ENCODE results near the gene DEXI. TPM values are rescaled to one million over a fixed set of nuclear protein-coding genes. Genes with fewer than 3 reads are reported as not detected.

The DEXI gene
- total RNA-seq, 1 donor from 2014 or later, result 37.2 TPM

DNA sequence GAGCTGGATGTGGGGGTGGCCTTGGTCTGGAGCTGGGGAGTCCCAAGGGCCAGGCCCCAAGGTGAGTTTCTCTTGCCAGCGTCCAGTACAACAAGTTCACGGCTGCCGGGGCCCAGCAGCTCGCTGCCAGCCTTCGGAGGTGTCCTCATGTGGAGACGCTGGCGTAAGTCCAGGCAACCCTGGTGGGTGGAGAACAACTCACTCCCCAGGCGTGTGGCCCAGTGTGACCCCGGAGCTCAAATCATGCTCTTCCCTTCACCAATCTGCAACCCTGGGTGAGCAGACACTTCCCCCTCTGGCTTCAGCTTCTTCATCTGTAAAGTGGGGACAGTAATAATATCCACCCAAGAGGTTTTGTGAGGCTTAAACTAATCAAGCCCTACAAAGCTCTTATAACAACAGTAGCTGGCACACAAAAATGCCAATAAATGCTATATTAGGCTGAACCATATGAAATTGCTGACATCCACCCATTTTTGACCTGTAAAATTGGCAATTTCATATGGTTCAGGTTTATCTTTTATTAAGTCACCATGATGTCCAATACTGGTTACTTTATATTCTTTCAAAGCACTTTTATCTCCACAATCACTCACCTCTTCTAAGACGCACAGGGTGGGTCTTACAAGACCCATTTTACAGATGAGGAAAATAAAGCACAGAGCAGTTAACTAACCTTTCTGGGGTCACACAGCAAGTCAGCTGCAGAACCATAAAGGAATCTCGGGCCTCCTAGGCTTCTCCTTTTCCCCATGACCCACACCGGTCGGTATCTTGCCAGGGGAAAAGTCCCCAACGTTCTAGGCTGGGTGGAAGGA, 19.7 kb downstream of the DEXI start:
- Mint-ChIP-seq H3K36me3 (ENCODE audit: low read depth) (peaks cover 10% of the 10 kb centered on the region), H3K4me3 (ENCODE audit: unreplicated experiment) (no peak overlapping the region), H3K4me1 (ENCODE audit: low read depth) (peaks cover 7% of the 10 kb centered on the region), H3K27me3 (ENCODE audit: low read depth) (no peaks in the 10 kb centered on the region), H3K27ac (ENCODE audit: unreplicated experiment) (no peak overlapping the region), H3K9me3 (ENCODE audit: low read depth) (no peaks in the 10 kb centered on the region)
- no peak for DNase-seq (ENCODE audit: low spot score)
- no peak for TF ChIP-seq CTCF (IDR thresholded peaks at IDR 0.05)

- Mint-ChIP-seq H3K9me3 (ENCODE audit: low read depth) (no peaks in the 10 kb centered on the region), H3K4me3 (ENCODE audit: unreplicated experiment) (no peak overlapping the region), H3K27me3 (ENCODE audit: low read depth) (no peaks in the 10 kb centered on the region), H3K4me1 (ENCODE audit: low read depth) (peaks cover 7% of the 10 kb centered on the region), H3K36me3 (ENCODE audit: low read depth) (peaks cover 7% of the 10 kb centered on the region), H3K27ac (ENCODE audit: unreplicated experiment) (no peak overlapping the region)
- TF ChIP-seq CTCF (IDR thresholded peaks at IDR 0.05), result no peak
- DNase-seq (ENCODE audit: low spot score), result no peak
These were observed 20.5 kb downstream of the DEXI start for GRCh38 chr16:10921536-10922327.

DNA sequence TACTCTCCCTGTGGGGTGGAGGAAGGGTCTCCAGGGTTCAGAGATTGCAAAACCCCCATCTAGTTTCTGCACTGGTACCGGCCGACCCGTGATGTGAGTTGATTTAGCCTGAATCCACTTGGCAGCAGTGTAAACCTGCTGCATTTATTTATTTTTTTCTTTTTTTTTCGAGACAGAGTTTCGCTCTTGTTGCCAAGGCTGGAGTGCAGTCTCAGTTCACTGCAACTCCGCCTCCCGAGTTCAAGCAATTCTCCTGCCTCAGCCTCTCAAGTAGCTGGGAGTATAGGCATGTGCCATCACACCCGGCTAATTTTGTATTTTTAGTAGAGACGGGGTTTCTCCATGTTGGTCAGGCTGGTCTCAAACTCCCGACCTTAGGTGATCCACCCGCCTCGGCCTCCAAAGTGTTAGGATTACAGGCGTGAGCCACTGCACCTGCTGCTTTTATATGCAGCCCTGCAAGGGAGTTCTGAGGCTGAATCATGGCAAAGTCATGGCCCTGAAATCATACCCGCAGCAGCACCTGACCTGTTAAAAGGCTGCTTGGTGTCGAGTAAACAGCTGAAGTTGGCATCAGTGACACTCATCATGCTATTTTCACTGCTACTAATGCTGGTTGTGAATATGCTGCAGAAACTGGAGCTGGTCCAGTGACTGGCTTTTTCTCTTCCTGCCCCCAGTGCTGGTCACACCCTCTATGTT, 21.4 kb downstream of the DEXI start:
- no peaks in the 10 kb centered on the region for H3K9me3 Mint-ChIP-seq (ENCODE audit: low read depth)

DNA sequence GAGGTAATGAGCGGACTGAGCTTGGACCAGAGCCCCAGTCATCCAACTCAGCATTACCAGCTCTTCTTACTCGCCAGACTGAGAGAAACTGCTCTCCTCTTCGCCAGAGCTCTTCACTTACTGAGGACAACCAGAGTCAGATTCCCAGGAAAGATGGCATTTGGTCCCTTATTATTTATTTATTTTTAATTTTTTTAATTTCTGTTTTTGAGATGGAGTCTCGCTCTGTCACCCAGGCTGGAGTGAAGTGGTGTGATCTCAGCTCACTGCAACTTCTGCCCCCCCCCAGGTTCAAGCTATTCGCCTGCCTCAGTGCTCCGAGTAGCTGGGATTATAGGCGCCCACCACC, 23.3 kb downstream of the DEXI start:
- no peak for TF ChIP-seq CTCF (IDR thresholded peaks at IDR 0.05)
- no peak overlapping the region for H3K4me3 Mint-ChIP-seq (ENCODE audit: unreplicated experiment)
- no peak overlapping the region for H3K27ac Mint-ChIP-seq (ENCODE audit: unreplicated experiment)
- H3K4me1 Mint-ChIP-seq (ENCODE audit: low read depth), result peaks cover 7% of the 10 kb centered on the region
- H3K36me3 Mint-ChIP-seq (ENCODE audit: low read depth), result no peaks in the 10 kb centered on the region
- DNase-seq (ENCODE audit: low spot score), result no peak
- H3K9me3 Mint-ChIP-seq (ENCODE audit: low read depth), result no peaks in the 10 kb centered on the region
- peaks cover 3% of the 10 kb centered on the region for H3K27me3 Mint-ChIP-seq (ENCODE audit: low read depth)

More for the DNA sequence above, 21.4 kb downstream of the DEXI start:
- H3K36me3 Mint-ChIP-seq (ENCODE audit: low read depth), result peaks cover 7% of the 10 kb centered on the region
- DNase-seq (ENCODE audit: low spot score), result peak; percentile 10
- TF ChIP-seq CTCF (IDR thresholded peaks at IDR 0.05), result no peak
- H3K4me3 Mint-ChIP-seq (ENCODE audit: unreplicated experiment), result no peak overlapping the region
- H3K4me1 Mint-ChIP-seq (ENCODE audit: low read depth), result peaks cover 7% of the 10 kb centered on the region
- H3K27ac Mint-ChIP-seq (ENCODE audit: unreplicated experiment), result no peak overlapping the region
- H3K27me3 Mint-ChIP-seq (ENCODE audit: low read depth), result peaks cover 2% of the 10 kb centered on the region
